Spinal cord (tissue), 10 donors: ENCODE data around the gene SKP1. TPM values are rescaled to one million over a fixed set of nuclear protein-coding genes. Genes with fewer than 3 reads are reported as not detected.

ENCODE experiments used
- DNase-seq, 6 donors: peaks; one replicate each; pipeline versions ENCODE4 v3.0.0 to v3.0.0-alpha.2; 2013 to 2015; ENCODE audit warnings: low spot score in 6 of 6, low read depth in 4 of 6
- H3K27ac ChIP-seq: one replicate; pipeline ENCODE4 v1.5.1; 2013; ENCODE audit warnings: low read depth, low read length, control low read depth
- H3K27me3 ChIP-seq: one replicate; pipeline ENCODE4 v1.6.1; 2013; ENCODE audit warnings: low read length; ENCODE audit not compliant: control insufficient read depth, insufficient read depth
- H3K36me3 ChIP-seq: one replicate; pipeline ENCODE4 v1.6.1; 2013; ENCODE audit warnings: low read length; ENCODE audit not compliant: control insufficient read depth, insufficient read depth
- H3K4me1 ChIP-seq: one replicate; pipeline ENCODE4 v1.6.1; 2013; ENCODE audit warnings: low read length; ENCODE audit not compliant: control insufficient read depth, insufficient read depth
- H3K4me3 ChIP-seq: one replicate; pipeline ENCODE4 v1.5.1; 2013; ENCODE audit warnings: low read depth, low read length, control low read depth
- H3K9me3 ChIP-seq: one replicate; pipeline ENCODE4 v1.6.1; 2013; ENCODE audit warnings: low read length; ENCODE audit not compliant: control insufficient read depth, insufficient read depth
- WGBS: methylation state at CpG from one replicate; pipeline ENCODE4 v1.1.5; 2013; ENCODE audit warnings: missing lambda C conversion rate; ENCODE audit not compliant: insufficient coverage; 5-methylcytosine and 5-hydroxymethylcytosine counted together
- polyA plus RNA-seq, 2 donors: library from polyadenylated mRNA; unstranded; fragments of 120-200 nt; gene quantifications; one replicate each; pipeline ENCODE4 v1.2.1, GENCODE V29; 2013; ENCODE audit not compliant: insufficient read length in 2 of 2
- total RNA-seq, 2 donors: library from RNA; depleted of rRNA in 1 of 2; stranded (reverse); fragments of 120-200 nt in 1 of 2; fragments of >200 nt in 1 of 2; gene quantifications; one replicate each; pipeline versions ENCODE4 v1.2.3 to v1.2.4, GENCODE V29; 2013 to 2014
- donor health status: healthy.

The SKP1 gene
- total and polyA plus RNA-seq, 4 donors = 355 to 859 (median 596) TPM

GRCh38 chr5:134114886-134115805 is 61.6 kb downstream of the SKP1 start:
- 1% methylated on average over 108 of the region's 110 CpGs for WGBS
- Histone ChIP-seq H3K27me3 (peaks cover 29% of the 10 kb centered on the region), H3K36me3 (peaks cover 15% of the 10 kb centered on the region), H3K27ac (no peak overlapping the region), H3K4me1 (peaks cover 42% of the 10 kb centered on the region), H3K9me3 (no peaks in the 10 kb centered on the region), H3K4me3 (peak overlapping the region; percentile 49)
- DNase-seq = peak in 2 of 6 donors; percentile 11 to 38

GRCh38 chr5:134113902-134114875 is 62.6 kb downstream of the SKP1 start, which contains the start of gene TCF7:
Gene TCF7, plus strand, starts transcription at chr5:134114681. Its CDS starts 226 bp downstream, at chr5:134114907.
- Histone ChIP-seq H3K4me3 (peak within 1 kb of the TSS; percentile 49), H3K4me1 (peaks cover 35% of the 10 kb centered on the region), H3K9me3 (no peaks in the 10 kb centered on the region), H3K27me3 (peaks cover 29% of the 10 kb centered on the region), H3K36me3 (peaks cover 6% of the 10 kb centered on the region), H3K27ac (no peak within 1 kb of the TSS)
- DNase-seq = peak in 5 of 6 donors; percentile 36 to 89 (median 46)
- WGBS = 1% methylated on average over 88 of the region's 90 CpGs

GRCh38 chr5:134113363-134113889 is 63.3 kb downstream of the SKP1 start:
- no peak overlapping the region for H3K27ac ChIP-seq
- no peaks in the 10 kb centered on the region for H3K9me3 ChIP-seq
- peaks cover 35% of the 10 kb centered on the region for H3K4me1 ChIP-seq
- no peak overlapping the region for H3K4me3 ChIP-seq
- 5% methylated on average over 26 of the region's 30 CpGs for WGBS
- DNase-seq = peak in 1 of 6 donors; percentile 13
- peaks cover 6% of the 10 kb centered on the region for H3K36me3 ChIP-seq
- H3K27me3 ChIP-seq = peaks cover 29% of the 10 kb centered on the region

- Histone ChIP-seq H3K27me3 (peaks cover 29% of the 10 kb centered on the region), H3K9me3 (no peaks in the 10 kb centered on the region), H3K27ac (no peak overlapping the region), H3K36me3 (peaks cover 6% of the 10 kb centered on the region), H3K4me1 (peaks cover 30% of the 10 kb centered on the region), H3K4me3 (no peak overlapping the region)
- WGBS = 46% methylated on average over 13 of the region's 18 CpGs
- DNase-seq = no peak
These were observed 63.9 kb downstream of the SKP1 start for GRCh38 chr5:134112726-134113362.

- WGBS = 90% methylated on average over 5 of the region's 6 CpGs
These were observed 64.8 kb downstream of the SKP1 start for GRCh38 chr5:134111741-134112647.

GRCh38 chr5:134110382-134110781 is 66.4 kb downstream of the SKP1 start:
- 68% methylated on average over 10 of the region's 10 CpGs for WGBS
- Histone ChIP-seq H3K4me1 (peaks cover 20% of the 10 kb centered on the region), H3K27ac (no peak overlapping the region), H3K36me3 (no peaks in the 10 kb centered on the region), H3K9me3 (no peaks in the 10 kb centered on the region), H3K27me3 (peaks cover 29% of the 10 kb centered on the region), H3K4me3 (no peak overlapping the region)
- DNase-seq = no peak

More at GRCh38 chr5:134111741-134112647, 64.8 kb downstream of the SKP1 start:
- peaks cover 29% of the 10 kb centered on the region for H3K27me3 ChIP-seq
- H3K4me3 ChIP-seq = no peak overlapping the region
- no peak for DNase-seq
- H3K9me3 ChIP-seq = no peaks in the 10 kb centered on the region
- H3K36me3 ChIP-seq = peaks cover 6% of the 10 kb centered on the region
- H3K27ac ChIP-seq = no peak overlapping the region
- peaks cover 30% of the 10 kb centered on the region for H3K4me1 ChIP-seq

GRCh38 chr5:134107779-134108178 is 69.0 kb downstream of the SKP1 start:
- Histone ChIP-seq H3K4me3 (no peak overlapping the region), H3K4me1 (peaks cover 8% of the 10 kb centered on the region), H3K27ac (no peak overlapping the region), H3K27me3 (peaks cover 15% of the 10 kb centered on the region), H3K36me3 (no peaks in the 10 kb centered on the region), H3K9me3 (no peaks in the 10 kb centered on the region)
- 100% methylated on average over 2 of the region's 3 CpGs for WGBS
- DNase-seq = no peak

GRCh38 chr5:134106991-134107701 is 69.6 kb downstream of the SKP1 start:
- Histone ChIP-seq H3K27me3 (peaks cover 9% of the 10 kb centered on the region), H3K4me3 (no peak overlapping the region), H3K4me1 (peaks cover 8% of the 10 kb centered on the region), H3K27ac (no peak overlapping the region), H3K36me3 (no peaks in the 10 kb centered on the region), H3K9me3 (no peaks in the 10 kb centered on the region)
- WGBS = 89% methylated on average over 10 of the region's 10 CpGs
- DNase-seq = no peak
